DMS53 (cell line): ENCODE results near the gene LENG8.

ENCODE experiments used
- DNase-seq: peaks from one replicate; lab custom pipeline; 2025; lab: John Stamatoyannopoulos, UW

Gene LENG8

GRCh38 chr19:54448774-54449700 is at the start of gene LENG8:
Gene LENG8, plus strand, starts transcription at chr19:54449199. Its CDS starts 2,146 bp downstream, at chr19:54451345.
- DNase-seq = peak; percentile 98

GRCh38 chr19:54400913-54401312 is 48.1 kb upstream of the LENG8 start:
- no peak for DNase-seq

- no peak for DNase-seq
Observed at GRCh38 chr19:54403054-54403453, 45.9 kb upstream of the LENG8 start.

GRCh38 chr19:54405628-54406027 is 43.4 kb upstream of the LENG8 start:
- no peak for DNase-seq

GRCh38 chr19:54407780-54408179 is 41.2 kb upstream of the LENG8 start:
- DNase-seq = no peak

GRCh38 chr19:54408456-54409026 is 40.5 kb upstream of the LENG8 start:
- no peak for DNase-seq

- DNase-seq = no peak
Observed at GRCh38 chr19:54411033-54411432, 38.0 kb upstream of the LENG8 start.

GRCh38 chr19:54412877-54413276 is 36.1 kb upstream of the LENG8 start:
- no peak for DNase-seq

GRCh38 chr19:54414156-54414555 is 34.8 kb upstream of the LENG8 start:
- no peak for DNase-seq

- DNase-seq = no peak
Observed at GRCh38 chr19:54415208-54415900, 33.6 kb upstream of the LENG8 start, which contains the start of gene TTYH1. Gene TTYH1, plus strand, starts transcription at chr19:54415464. Its CDS starts 89 bp downstream, at chr19:54415553.

- DNase-seq = no peak
Observed at GRCh38 chr19:54415901-54416673, 32.9 kb upstream of the LENG8 start.

GRCh38 chr19:54416695-54417491 is 32.1 kb upstream of the LENG8 start:
- no peak for DNase-seq

GRCh38 chr19:54418030-54418929 is 30.7 kb upstream of the LENG8 start:
- no peak for DNase-seq

- no peak for DNase-seq
Observed at GRCh38 chr19:54418930-54419800, 29.8 kb upstream of the LENG8 start.

GRCh38 chr19:54420068-54420382 is 29.0 kb upstream of the LENG8 start:
- no peak for DNase-seq

GRCh38 chr19:54420383-54421168 is 28.4 kb upstream of the LENG8 start:
- no peak for DNase-seq

GRCh38 chr19:54421169-54421516 is 27.9 kb upstream of the LENG8 start:
- no peak for DNase-seq

- no peak for DNase-seq
Observed at GRCh38 chr19:54421521-54421920, 27.5 kb upstream of the LENG8 start.
